H9 (cell line): Measurements from ENCODE around the gene ZWILCH. TPM values are rescaled to one million over a fixed set of nuclear protein-coding genes. Genes with fewer than 3 reads are reported as not detected.
"Not testable (repeated sequence)": the region's sequence is repeated elsewhere in the genome, so short reads cannot be mapped to it uniquely, and the experiment has no call there.

Experiments
- DNase-seq: peaks from one replicate; pipeline ENCODE4 v3.0.0-alpha.2; 2017
- H2AFZ ChIP-seq: one replicate; pipeline ENCODE4 v1.6.1; 2013; ENCODE audit warnings: mild to moderate bottlenecking, low read length, control low read depth, moderate library complexity
- H2AK5ac ChIP-seq: 2 replicates; pipeline ENCODE4 v1.6.1; 2013; ENCODE audit warnings: low read length, control low read depth, mixed read lengths; ENCODE audit not compliant: insufficient read length
- H2BK120ac ChIP-seq: one replicate; pipeline ENCODE4 v1.6.1; 2013; ENCODE audit warnings: low read depth, mild to moderate bottlenecking, low read length, control low read depth, inconsistent platforms; ENCODE audit not compliant: poor library complexity, severe bottlenecking
- H2BK12ac ChIP-seq: 2 replicates; pipeline ENCODE4 v1.6.1; 2013; ENCODE audit warnings: low read length, control low read depth, mixed read lengths, low read depth; ENCODE audit not compliant: insufficient read length
- H2BK15ac ChIP-seq: 2 replicates; pipeline ENCODE4 v1.6.1; 2013; ENCODE audit warnings: low read depth, low read length, control low read depth
- H2BK20ac ChIP-seq: one replicate; pipeline ENCODE4 v1.6.1; 2013; ENCODE audit warnings: low read depth, mild to moderate bottlenecking, low read length, control low read depth, inconsistent platforms; ENCODE audit not compliant: poor library complexity, severe bottlenecking
- H2BK5ac ChIP-seq: 2 replicates; pipeline ENCODE4 v1.6.1; 2013; ENCODE audit warnings: low read length, control low read depth, mixed read lengths; ENCODE audit not compliant: insufficient read length
- H3K14ac ChIP-seq: 2 replicates; pipeline ENCODE4 v1.6.1; 2013; ENCODE audit warnings: low read length, control low read depth; ENCODE audit not compliant: insufficient read depth
- H3K18ac ChIP-seq: 2 replicates; pipeline ENCODE4 v1.6.1; 2013; ENCODE audit warnings: low read depth, mild to moderate bottlenecking, mixed read lengths, low read length, control low read depth; ENCODE audit not compliant: insufficient read length
- H3K23ac ChIP-seq: 2 replicates; pipeline ENCODE4 v1.6.1; 2013; ENCODE audit warnings: low read length, control low read depth, mixed read lengths, low read depth; ENCODE audit not compliant: insufficient read length
- H3K23me2 ChIP-seq: 2 replicates; pipeline ENCODE4 v1.6.1; 2013; ENCODE audit warnings: low read depth, mild to moderate bottlenecking, mixed read lengths, low read length, control low read depth; ENCODE audit not compliant: insufficient read length, poor library complexity, severe bottlenecking
- H3K27ac ChIP-seq: 2 replicates; pipeline ENCODE4 v1.5.1; 2013; ENCODE audit warnings: low read length, control low read depth, mixed read lengths, low read depth; ENCODE audit not compliant: insufficient read length
- H3K27me3 ChIP-seq: 2 replicates; pipeline ENCODE4 v1.6.1; 2013; ENCODE audit warnings: low read length, control low read depth, inconsistent platforms; ENCODE audit not compliant: insufficient read depth
- H3K4ac ChIP-seq: 2 replicates; pipeline ENCODE4 v1.6.1; 2013; ENCODE audit warnings: low read depth, mild to moderate bottlenecking, control low read depth, inconsistent platforms, low read length, moderate library complexity
- H3K4me1 ChIP-seq: 2 replicates; pipeline ENCODE4 v1.6.1; 2013; ENCODE audit warnings: low read length, control low read depth, inconsistent platforms; ENCODE audit not compliant: insufficient read depth
- H3K4me2 ChIP-seq: 2 replicates; pipeline ENCODE4 v1.6.1; 2013; ENCODE audit warnings: low read length, control low read depth, mixed read lengths; ENCODE audit not compliant: insufficient read length, insufficient read depth
- H3K56ac ChIP-seq: 2 replicates; pipeline ENCODE4 v1.6.1; 2013; ENCODE audit warnings: low read depth, mild to moderate bottlenecking, mixed read lengths, low read length, control low read depth; ENCODE audit not compliant: insufficient read length
- H3K79me1 ChIP-seq: 2 replicates; pipeline ENCODE4 v1.6.1; 2013; ENCODE audit warnings: low read depth, mild to moderate bottlenecking, moderate library complexity, low read length, control low read depth, inconsistent platforms; ENCODE audit not compliant: insufficient read depth, poor library complexity, severe bottlenecking
- H3K79me2 ChIP-seq: 2 replicates; pipeline ENCODE4 v1.6.1; 2013; ENCODE audit warnings: low read length, control low read depth, inconsistent platforms; ENCODE audit not compliant: insufficient read depth
- H3K9ac ChIP-seq: 2 replicates; pipeline ENCODE4 v1.6.1; 2013; ENCODE audit warnings: low read length, control low read depth, mixed read lengths; ENCODE audit not compliant: insufficient read length; ENCODE audit errors: extremely low read depth
- H3K9me3 ChIP-seq: one replicate; pipeline ENCODE4 v1.6.1; 2013; ENCODE audit warnings: low read depth, low read length, inconsistent platforms; ENCODE audit not compliant: control insufficient read depth
- H3T11ph ChIP-seq: one replicate; pipeline ENCODE4 v1.6.1; 2013; ENCODE audit warnings: mild to moderate bottlenecking, low read length, control low read depth, inconsistent platforms
- H4K20me1 ChIP-seq: one replicate; pipeline ENCODE4 v1.6.1; 2013; ENCODE audit not compliant: control insufficient read depth, insufficient read length, insufficient read depth
- H4K5ac ChIP-seq: 2 replicates; pipeline ENCODE4 v1.6.1; 2013; ENCODE audit warnings: low read depth, mild to moderate bottlenecking, mixed read lengths, low read length, control low read depth; ENCODE audit not compliant: insufficient read length
- H4K8ac ChIP-seq: replicated peaks from 2 replicates; pipeline ENCODE4 v1.6.1; 2013; ENCODE audit warnings: low read length, control low read depth, mixed read lengths, low read depth; ENCODE audit not compliant: insufficient read length
- H4K91ac ChIP-seq: 2 replicates; pipeline ENCODE4 v1.6.1; 2013; ENCODE audit warnings: low read depth, mild to moderate bottlenecking, moderate library complexity, mixed read lengths, low read length, control low read depth; ENCODE audit not compliant: insufficient read length
- H3K27ac Mint-ChIP-seq, 3 experiments: 2 replicates in 2 of 3; 3 replicates in 1 of 3; pipeline ENCODE4 v1.8.0; 2020 to 2021; ENCODE audit warnings: mixed read lengths in 3 of 3, mild to moderate bottlenecking in 1 of 3, moderate library complexity in 1 of 3
- H3K27me3 Mint-ChIP-seq: 2 replicates; pipeline ENCODE4 v1.8.0; 2021; ENCODE audit warnings: low read depth, mild to moderate bottlenecking, moderate library complexity, mixed read lengths
- H3K36me3 Mint-ChIP-seq, 3 experiments: 2 replicates in 2 of 3; 3 replicates in 1 of 3; pipeline ENCODE4 v1.8.0; 2020 to 2021; ENCODE audit warnings: low read depth in 3 of 3, mixed read lengths in 3 of 3; ENCODE audit not compliant: insufficient read depth in 1 of 3
- H3K4me1 Mint-ChIP-seq, 2 experiments: 2 replicates each; pipeline ENCODE4 v1.8.0; 2020; ENCODE audit warnings: mixed read lengths in 2 of 2
- H3K4me3 Mint-ChIP-seq, 2 experiments: 2 replicates in 1 of 2; 3 replicates in 1 of 2; pipeline ENCODE4 v1.8.0; 2020 to 2021; ENCODE audit warnings: mild to moderate bottlenecking in 2 of 2, mixed read lengths in 2 of 2, moderate library complexity in 1 of 2
- H3K9me3 Mint-ChIP-seq, 2 experiments: 2 replicates in 1 of 2; 3 replicates in 1 of 2; pipeline ENCODE4 v1.8.0; 2020; ENCODE audit warnings: mild to moderate bottlenecking in 2 of 2, mixed read lengths in 2 of 2, moderate library complexity in 1 of 2
- WGBS: extraction: QIAGEN DNeasy Blood & Tissue Kit; methylation state at CpG from one replicate; pipeline ENCODE4 v1.1.7; 2013; ENCODE audit warnings: missing lambda C conversion rate, low lambda C conversion rate, mixed read lengths; ENCODE audit not compliant: insufficient read length; ENCODE audit errors: extremely low coverage; 5-methylcytosine and 5-hydroxymethylcytosine counted together
- total RNA-seq: library from RNA; stranded (reverse); gene quantifications from 2 replicates; pipeline ENCODE4 v1.2.1, GENCODE V29; 2021
- TF ChIP-seq, protein P1 (sequence below): fragments of 200-600 bp; sonication (generic); conservative IDR thresholded peaks from 3 replicates; pipeline ENCODE4 v1.8.0; 2021; ENCODE audit warnings: antibody characterized with exemption, mild to moderate bottlenecking

The ZWILCH gene
- total RNA-seq, 1 experiment from 2014 or later = 47.2 TPM

DNA sequence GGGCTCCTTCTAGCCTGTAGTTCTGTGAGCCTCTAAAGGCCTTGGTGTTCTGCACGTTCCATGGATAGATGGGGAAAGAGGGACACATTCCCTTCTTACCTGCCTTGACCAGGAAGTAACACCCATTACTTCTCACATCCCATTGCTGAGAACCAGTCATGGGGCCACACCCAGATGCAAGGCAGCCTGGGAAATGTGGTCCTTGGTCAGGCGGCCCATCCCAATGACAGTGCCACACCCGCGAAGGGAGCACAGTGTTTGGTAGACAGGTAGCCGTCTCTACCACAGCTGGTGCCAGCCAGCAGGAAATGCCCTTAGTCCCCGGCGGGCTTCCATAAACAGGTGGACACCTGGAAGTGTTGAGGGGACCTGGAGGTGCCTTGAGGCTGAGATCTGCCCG lies 83.8 kb downstream of the ZWILCH start:
- Histone ChIP-seq H3K79me2 (no peaks in the 10 kb centered on the region), H3K4me2 (peak overlapping the region; percentile 9), H3K4ac (no peak overlapping the region), H2BK20ac (no peak overlapping the region), H3K9ac (no peak overlapping the region), H2BK120ac (no peak overlapping the region), H2BK12ac (no peak overlapping the region), H3K23me2 (no peaks in the 10 kb centered on the region), H3K23ac (no peak overlapping the region), H3T11ph (no peak overlapping the region), H3K27me3 (no peaks in the 10 kb centered on the region), H2AFZ (peak overlapping the region; percentile 10), H3K79me1 (no peaks in the 10 kb centered on the region), H3K18ac (no peak overlapping the region), H4K20me1 (peaks cover 2% of the 10 kb centered on the region), H2AK5ac (no peak overlapping the region), H4K91ac (no peak overlapping the region), H3K27ac (no peak overlapping the region), H4K8ac (no peak overlapping the region), H3K14ac (no peak overlapping the region), H2BK15ac (no peak overlapping the region), H3K9me3 (no peaks in the 10 kb centered on the region), H3K56ac (no peak overlapping the region), H2BK5ac (no peak overlapping the region), H4K5ac (no peak overlapping the region), H3K4me1 (no peaks in the 10 kb centered on the region)
- H3K4me1 Mint-ChIP-seq = peaks cover 17 to 22% of the 10 kb centered on the region in 2 experiments
- no peaks in the 10 kb centered on the region for H3K9me3 Mint-ChIP-seq
- no CpG with 5 or more reads among the region's 8 CpGs for WGBS
- no peaks in the 10 kb centered on the region; the same call in 1 of the 2 replicates for H3K27me3 Mint-ChIP-seq
- H3K36me3 Mint-ChIP-seq = no peaks in the 10 kb centered on the region
- peak; percentile 63 for DNase-seq
- TF ChIP-seq, protein P1, sequence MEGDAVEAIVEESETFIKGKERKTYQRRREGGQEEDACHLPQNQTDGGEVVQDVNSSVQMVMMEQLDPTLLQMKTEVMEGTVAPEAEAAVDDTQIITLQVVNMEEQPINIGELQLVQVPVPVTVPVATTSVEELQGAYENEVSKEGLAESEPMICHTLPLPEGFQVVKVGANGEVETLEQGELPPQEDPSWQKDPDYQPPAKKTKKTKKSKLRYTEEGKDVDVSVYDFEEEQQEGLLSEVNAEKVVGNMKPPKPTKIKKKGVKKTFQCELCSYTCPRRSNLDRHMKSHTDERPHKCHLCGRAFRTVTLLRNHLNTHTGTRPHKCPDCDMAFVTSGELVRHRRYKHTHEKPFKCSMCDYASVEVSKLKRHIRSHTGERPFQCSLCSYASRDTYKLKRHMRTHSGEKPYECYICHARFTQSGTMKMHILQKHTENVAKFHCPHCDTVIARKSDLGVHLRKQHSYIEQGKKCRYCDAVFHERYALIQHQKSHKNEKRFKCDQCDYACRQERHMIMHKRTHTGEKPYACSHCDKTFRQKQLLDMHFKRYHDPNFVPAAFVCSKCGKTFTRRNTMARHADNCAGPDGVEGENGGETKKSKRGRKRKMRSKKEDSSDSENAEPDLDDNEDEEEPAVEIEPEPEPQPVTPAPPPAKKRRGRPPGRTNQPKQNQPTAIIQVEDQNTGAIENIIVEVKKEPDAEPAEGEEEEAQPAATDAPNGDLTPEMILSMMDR = no peak
- peak overlapping the region in 1 of 3 experiments; percentile 45; a peak in 1 of 7 replicates for H3K27ac Mint-ChIP-seq
- peak overlapping the region; percentile 36 to 45; a peak in 3 of 5 replicates for H3K4me3 Mint-ChIP-seq

DNA sequence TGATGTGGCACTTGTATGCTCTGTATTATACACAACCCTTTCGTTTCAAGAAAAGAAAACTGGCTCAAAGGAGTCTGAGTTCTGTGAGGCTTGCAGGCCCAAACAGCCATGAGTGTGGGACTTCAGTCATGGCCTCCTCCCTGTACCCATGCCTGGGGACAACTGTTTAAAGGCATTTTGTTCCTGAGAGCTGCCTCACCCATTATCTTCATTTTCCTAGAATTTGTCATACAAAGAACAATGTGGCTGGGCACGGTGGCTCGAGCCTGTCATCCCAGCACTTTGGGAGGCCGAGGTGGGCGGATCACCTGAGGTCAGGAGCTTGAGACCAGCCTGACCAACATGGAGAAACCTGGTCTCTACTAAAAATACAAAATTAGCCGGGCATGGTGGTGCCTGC lies 84.3 kb downstream of the ZWILCH start:
- H3K36me3 Mint-ChIP-seq = not testable (repeated sequence)

More for the DNA sequence above, 84.3 kb downstream of the ZWILCH start:
- not testable (repeated sequence) for H3K23ac ChIP-seq, H3K9me3 ChIP-seq, H3K27ac Mint-ChIP-seq, H3K4me3 Mint-ChIP-seq, H2BK120ac ChIP-seq, H3K56ac ChIP-seq, H3K4ac ChIP-seq, H2BK15ac ChIP-seq, H3K9ac ChIP-seq, H2BK20ac ChIP-seq, H4K8ac ChIP-seq, H3K27ac ChIP-seq, H2AK5ac ChIP-seq, H3K27me3 Mint-ChIP-seq, H4K5ac ChIP-seq, H3K4me2 ChIP-seq, H3K23me2 ChIP-seq, H3K18ac ChIP-seq, H2AFZ ChIP-seq, H2BK5ac ChIP-seq, H4K20me1 ChIP-seq, H3K4me1 ChIP-seq, H2BK12ac ChIP-seq, H3K79me1 ChIP-seq, H3K79me2 ChIP-seq, DNase-seq, H4K91ac ChIP-seq, H3K27me3 ChIP-seq, H3K9me3 Mint-ChIP-seq, H3K14ac ChIP-seq, H3T11ph ChIP-seq
- no CpG with 5 or more reads among the region's 6 CpGs for WGBS
- peaks cover 17 to 24% of the 10 kb centered on the region in 2 experiments for H3K4me1 Mint-ChIP-seq
